SK-N-MC (cell line): ENCODE measurements around the gene LYSMD4.

Source experiments
- EZH2 ChIP-seq: fragments of 200-600 bp; sonication (generic); IDR thresholded peaks from one replicate; pipeline ENCODE4 v1.6.1; 2017; ENCODE audit warnings: antibody characterized with exemption
- FOXP2 ChIP-seq: optimal IDR thresholded peaks from 2 replicates; pipeline ENCODE3; 2011; ENCODE audit warnings: mild to moderate bottlenecking, moderate library complexity; ENCODE audit not compliant: insufficient read depth; ENCODE audit errors: extremely low read length, control extremely low read depth

DNA sequence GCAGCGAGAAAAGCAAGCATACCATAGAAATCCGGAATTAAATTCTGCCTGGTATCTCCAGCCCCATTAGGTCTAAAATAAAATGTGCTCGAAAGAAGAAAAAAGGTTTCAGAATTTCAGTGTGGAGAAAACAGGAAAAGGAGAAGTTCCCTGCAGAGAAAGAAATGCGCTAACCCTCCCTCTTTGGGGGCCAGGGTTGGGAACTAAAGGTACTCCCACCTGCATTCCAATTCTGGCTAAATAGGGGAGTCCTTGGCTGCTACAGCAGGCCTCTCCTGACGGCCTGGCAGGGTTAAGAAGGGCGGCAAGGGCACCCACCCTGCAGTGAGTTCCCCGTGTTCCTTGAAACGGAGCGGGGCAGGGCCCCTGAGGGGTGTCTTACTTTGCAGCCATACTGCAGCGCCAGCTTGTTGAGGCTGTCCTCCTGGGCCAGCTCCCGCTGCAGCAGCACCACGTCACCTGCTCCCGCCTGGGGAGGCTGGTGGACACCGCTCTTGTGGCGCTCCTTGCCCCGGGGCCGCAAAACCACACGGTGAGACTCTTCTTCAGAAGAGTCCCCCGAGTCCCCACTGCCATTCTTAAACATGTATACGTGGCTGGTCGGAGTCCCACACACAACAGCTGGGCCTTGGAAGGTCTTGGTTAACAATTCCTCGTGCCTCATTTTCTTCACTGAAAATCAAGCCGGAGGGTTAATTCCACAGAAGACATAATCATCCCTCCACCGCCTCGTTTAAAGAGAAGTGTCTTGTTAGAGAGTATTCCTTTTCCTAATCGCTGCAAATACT lies 1.7 kb downstream of the LYSMD4 start:
- TF ChIP-seq EZH2 (no peak), FOXP2 (no peak)
